ENCODE results near the gene PITPNC1.
"Not testable (repeated sequence)": the region's sequence is repeated elsewhere in the genome, so short reads cannot be mapped to it uniquely, and the experiment has no call there.

DNA sequence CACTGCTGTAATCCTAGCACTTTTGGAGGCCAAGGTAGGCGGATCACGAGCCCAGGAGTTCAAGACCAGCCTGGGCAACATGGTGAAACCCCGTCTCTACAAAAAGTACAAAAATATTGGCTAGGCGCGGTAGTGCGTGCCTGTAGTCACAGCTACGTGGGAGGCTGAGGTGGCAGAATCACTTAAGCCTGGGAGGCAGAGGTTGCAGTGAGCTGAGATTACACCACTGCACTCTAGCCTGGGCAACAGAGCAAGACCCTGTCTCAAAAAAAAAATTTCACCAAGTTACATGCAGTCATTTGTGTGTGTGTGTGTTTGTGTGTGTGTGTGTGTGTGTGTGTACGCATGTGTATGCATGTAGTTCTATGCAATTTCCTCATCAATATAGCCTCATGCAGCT is 325.8 kb downstream of the PITPNC1 start:
- not testable (repeated sequence) for TF ChIP-seq TCF12 (IDR thresholded peaks at IDR 0.05); SMC3 (IDR thresholded peaks at IDR 0.05; ENCODE audit: low read depth, low read length); RAD21 (IDR thresholded peaks at IDR 0.05; ENCODE audit: low read length); POLR2AphosphoS5 (IDR thresholded peaks at IDR 0.05; ENCODE audit: low read depth, low read length)
